ENCODE data around the gene BCDIN3D.

Gene BCDIN3D, protein sequence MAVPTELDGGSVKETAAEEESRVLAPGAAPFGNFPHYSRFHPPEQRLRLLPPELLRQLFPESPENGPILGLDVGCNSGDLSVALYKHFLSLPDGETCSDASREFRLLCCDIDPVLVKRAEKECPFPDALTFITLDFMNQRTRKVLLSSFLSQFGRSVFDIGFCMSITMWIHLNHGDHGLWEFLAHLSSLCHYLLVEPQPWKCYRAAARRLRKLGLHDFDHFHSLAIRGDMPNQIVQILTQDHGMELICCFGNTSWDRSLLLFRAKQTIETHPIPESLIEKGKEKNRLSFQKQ

DNA sequence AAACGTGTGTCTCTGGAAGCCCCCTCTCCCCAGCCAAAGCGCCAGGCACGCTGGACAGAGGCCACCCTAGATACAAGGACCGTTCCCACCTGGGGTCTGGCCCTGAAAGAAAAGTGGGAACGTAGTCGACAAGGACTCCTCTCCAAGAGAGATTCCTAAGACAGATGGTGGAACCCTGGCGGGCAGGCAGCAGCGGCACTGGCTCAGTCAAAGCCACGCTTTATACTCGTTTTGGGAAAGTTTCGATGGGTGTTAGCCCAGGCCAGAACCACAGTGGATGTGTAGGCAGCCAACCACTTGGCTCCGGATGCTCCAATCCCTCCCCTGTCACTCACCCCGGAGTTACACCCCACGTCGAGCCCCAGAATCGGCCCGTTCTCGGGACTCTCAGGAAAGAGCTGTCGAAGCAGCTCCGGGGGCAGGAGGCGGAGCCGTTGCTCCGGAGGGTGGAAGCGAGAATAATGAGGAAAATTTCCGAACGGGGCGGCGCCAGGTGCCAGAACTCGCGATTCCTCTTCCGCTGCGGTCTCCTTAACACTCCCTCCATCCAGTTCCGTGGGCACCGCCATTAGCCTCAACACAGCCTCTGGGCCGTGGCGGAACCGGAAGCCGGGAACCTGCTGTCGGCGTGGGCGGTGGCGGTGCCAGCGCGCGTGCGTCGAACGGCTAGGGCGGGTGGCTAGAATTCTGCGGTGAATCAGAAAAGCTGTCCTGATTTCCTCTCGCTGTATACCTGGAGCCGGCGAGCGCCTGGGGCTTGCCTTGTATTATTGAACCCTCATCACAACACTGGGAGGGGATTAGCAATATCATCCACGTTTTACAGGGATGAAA lies at the start of gene BCDIN3D:
Gene BCDIN3D (minus strand): TSS at position 588 of the 834 bp plus-strand sequence. CDS start 19 bp downstream, at position 569.
- Histone ChIP-seq H3K9ac (ENCODE audit: low read length) (peak within 1 kb of the TSS; percentile 95), H3K4me2 (ENCODE audit: low read length) (peak within 1 kb of the TSS; percentile 88), H3F3A (ENCODE audit: insufficient read depth, low read length) (no peaks in the 10 kb centered on the region), H3K9me2 (ENCODE audit: low read depth, low read length) (no peaks in the 10 kb centered on the region), H3K9me3 (ENCODE audit: low read length) (no peaks in the 10 kb centered on the region), H3K27ac (ENCODE audit: low read depth, low read length, poor library complexity, severe bottlenecking) (peak within 1 kb of the TSS; percentile 66), H3K4me3 (ENCODE audit: low read depth, low read length, poor library complexity, severe bottlenecking) (peak within 1 kb of the TSS; percentile 88), H3K4me1 (ENCODE audit: insufficient read depth, low read length, severe bottlenecking) (peaks cover 15% of the 10 kb centered on the region), H2AFZ (ENCODE audit: low read length) (peak within 1 kb of the TSS; percentile 43), H3K36me3 (ENCODE audit: insufficient read depth, low read length) (no peaks in the 10 kb centered on the region), H3K27me3 (ENCODE audit: insufficient read depth, low read length) (no peaks in the 10 kb centered on the region), H4K20me1 (ENCODE audit: insufficient read depth, low read length) (no peaks in the 10 kb centered on the region), H3K79me2 (ENCODE audit: insufficient read depth, low read length) (no peaks in the 10 kb centered on the region)
- TF ChIP-seq EZH2 (IDR thresholded peaks at IDR 0.05; ENCODE audit: borderline replicate concordance, low read length): no peak
- TF ChIP-seq, protein P1, sequence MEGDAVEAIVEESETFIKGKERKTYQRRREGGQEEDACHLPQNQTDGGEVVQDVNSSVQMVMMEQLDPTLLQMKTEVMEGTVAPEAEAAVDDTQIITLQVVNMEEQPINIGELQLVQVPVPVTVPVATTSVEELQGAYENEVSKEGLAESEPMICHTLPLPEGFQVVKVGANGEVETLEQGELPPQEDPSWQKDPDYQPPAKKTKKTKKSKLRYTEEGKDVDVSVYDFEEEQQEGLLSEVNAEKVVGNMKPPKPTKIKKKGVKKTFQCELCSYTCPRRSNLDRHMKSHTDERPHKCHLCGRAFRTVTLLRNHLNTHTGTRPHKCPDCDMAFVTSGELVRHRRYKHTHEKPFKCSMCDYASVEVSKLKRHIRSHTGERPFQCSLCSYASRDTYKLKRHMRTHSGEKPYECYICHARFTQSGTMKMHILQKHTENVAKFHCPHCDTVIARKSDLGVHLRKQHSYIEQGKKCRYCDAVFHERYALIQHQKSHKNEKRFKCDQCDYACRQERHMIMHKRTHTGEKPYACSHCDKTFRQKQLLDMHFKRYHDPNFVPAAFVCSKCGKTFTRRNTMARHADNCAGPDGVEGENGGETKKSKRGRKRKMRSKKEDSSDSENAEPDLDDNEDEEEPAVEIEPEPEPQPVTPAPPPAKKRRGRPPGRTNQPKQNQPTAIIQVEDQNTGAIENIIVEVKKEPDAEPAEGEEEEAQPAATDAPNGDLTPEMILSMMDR (IDR thresholded peaks at IDR 0.05; ENCODE audit: low read length): no peak

DNA sequence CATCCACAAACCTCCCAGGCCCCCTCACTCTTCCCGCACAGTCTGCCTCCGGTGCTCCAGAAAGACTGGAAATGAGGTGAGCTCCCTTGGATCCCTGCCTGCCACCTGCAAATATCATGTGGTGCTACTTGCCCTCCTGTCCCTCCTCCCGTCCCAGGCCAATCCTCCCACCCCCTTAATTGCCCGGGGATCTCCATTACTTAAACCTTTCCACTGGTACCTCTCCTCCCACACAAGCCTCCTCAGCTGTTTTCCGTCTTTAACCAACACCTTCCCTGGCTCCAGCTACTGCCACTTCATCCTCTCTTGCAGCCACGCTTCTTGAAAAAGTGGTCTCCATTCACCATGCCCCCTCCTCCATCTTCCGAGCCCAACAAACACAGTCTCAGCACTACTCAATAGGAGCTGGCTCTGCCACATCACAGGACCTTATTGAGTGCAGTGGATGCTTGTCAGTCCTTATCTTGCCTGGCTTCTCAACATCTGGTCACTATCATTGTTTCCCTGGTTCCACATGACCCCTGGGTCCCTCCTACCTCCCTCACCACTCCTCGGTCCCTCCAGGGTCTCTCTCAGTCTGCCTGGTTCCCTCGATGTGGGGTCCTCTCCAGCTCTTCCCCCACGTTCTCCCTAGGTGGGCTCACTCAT lies 49.3 kb upstream of the BCDIN3D start:
- TF ChIP-seq, protein P1 (IDR thresholded peaks at IDR 0.05; ENCODE audit: low read length): no peak
- TF ChIP-seq EZH2 (IDR thresholded peaks at IDR 0.05; ENCODE audit: borderline replicate concordance, low read length): no peak
- Histone ChIP-seq H3K9ac (ENCODE audit: low read length) (no peak overlapping the region), H3K36me3 (ENCODE audit: insufficient read depth, low read length) (no peaks in the 10 kb centered on the region), H3K4me2 (ENCODE audit: low read length) (no peak overlapping the region), H3K27me3 (ENCODE audit: insufficient read depth, low read length) (peaks cover 9% of the 10 kb centered on the region; the same call in 1 of the 2 replicates), H3K4me1 (ENCODE audit: insufficient read depth, low read length, severe bottlenecking) (no peaks in the 10 kb centered on the region), H3F3A (ENCODE audit: insufficient read depth, low read length) (no peaks in the 10 kb centered on the region), H3K4me3 (ENCODE audit: low read depth, low read length, poor library complexity, severe bottlenecking) (no peak overlapping the region), H2AFZ (ENCODE audit: low read length) (no peak overlapping the region), H3K9me3 (ENCODE audit: low read length) (no peaks in the 10 kb centered on the region), H3K9me2 (ENCODE audit: low read depth, low read length) (no peaks in the 10 kb centered on the region), H3K79me2 (ENCODE audit: insufficient read depth, low read length) (no peaks in the 10 kb centered on the region), H4K20me1 (ENCODE audit: insufficient read depth, low read length) (no peaks in the 10 kb centered on the region), H3K27ac (ENCODE audit: low read depth, low read length, poor library complexity, severe bottlenecking) (no peak overlapping the region)

DNA sequence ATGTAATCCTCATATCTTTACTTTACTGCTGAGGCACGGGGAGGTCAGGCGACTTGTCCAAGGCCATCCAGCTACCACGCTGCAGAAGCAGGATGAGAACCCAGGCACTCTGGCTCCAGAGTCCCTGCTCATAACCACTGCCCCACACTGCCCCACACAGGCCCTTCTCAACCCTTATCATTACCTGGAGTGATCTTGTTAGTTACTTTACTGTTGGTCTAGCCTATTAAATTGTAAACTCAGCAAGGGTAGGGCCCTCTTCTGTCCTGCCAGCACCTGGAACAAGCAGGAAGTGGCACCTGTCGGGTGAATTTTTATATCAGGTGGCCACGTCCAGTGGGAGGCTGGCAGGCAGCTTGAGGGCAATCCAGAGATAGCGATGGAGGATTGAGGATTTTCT lies 48.6 kb upstream of the BCDIN3D start:
- Histone ChIP-seq H3K79me2 (ENCODE audit: insufficient read depth, low read length) (no peaks in the 10 kb centered on the region), H3K9me3 (ENCODE audit: low read length) (no peaks in the 10 kb centered on the region), H4K20me1 (ENCODE audit: insufficient read depth, low read length) (no peaks in the 10 kb centered on the region), H3K4me3 (ENCODE audit: low read depth, low read length, poor library complexity, severe bottlenecking) (no peak overlapping the region), H3K27ac (ENCODE audit: low read depth, low read length, poor library complexity, severe bottlenecking) (no peak overlapping the region), H3K27me3 (ENCODE audit: insufficient read depth, low read length) (peaks cover 9% of the 10 kb centered on the region; the same call in 1 of the 2 replicates), H3F3A (ENCODE audit: insufficient read depth, low read length) (no peaks in the 10 kb centered on the region), H3K9me2 (ENCODE audit: low read depth, low read length) (no peaks in the 10 kb centered on the region), H3K4me1 (ENCODE audit: insufficient read depth, low read length, severe bottlenecking) (no peaks in the 10 kb centered on the region), H2AFZ (ENCODE audit: low read length) (no peak overlapping the region), H3K9ac (ENCODE audit: low read length) (no peak overlapping the region), H3K4me2 (ENCODE audit: low read length) (no peak overlapping the region), H3K36me3 (ENCODE audit: insufficient read depth, low read length) (no peaks in the 10 kb centered on the region)
- TF ChIP-seq EZH2 (IDR thresholded peaks at IDR 0.05; ENCODE audit: borderline replicate concordance, low read length): no peak
- TF ChIP-seq, protein P1 (IDR thresholded peaks at IDR 0.05; ENCODE audit: low read length): no peak

Data from OCI-LY1 (cell line).